ENCODE results near the gene SALL1.

Gene SALL1

DNA sequence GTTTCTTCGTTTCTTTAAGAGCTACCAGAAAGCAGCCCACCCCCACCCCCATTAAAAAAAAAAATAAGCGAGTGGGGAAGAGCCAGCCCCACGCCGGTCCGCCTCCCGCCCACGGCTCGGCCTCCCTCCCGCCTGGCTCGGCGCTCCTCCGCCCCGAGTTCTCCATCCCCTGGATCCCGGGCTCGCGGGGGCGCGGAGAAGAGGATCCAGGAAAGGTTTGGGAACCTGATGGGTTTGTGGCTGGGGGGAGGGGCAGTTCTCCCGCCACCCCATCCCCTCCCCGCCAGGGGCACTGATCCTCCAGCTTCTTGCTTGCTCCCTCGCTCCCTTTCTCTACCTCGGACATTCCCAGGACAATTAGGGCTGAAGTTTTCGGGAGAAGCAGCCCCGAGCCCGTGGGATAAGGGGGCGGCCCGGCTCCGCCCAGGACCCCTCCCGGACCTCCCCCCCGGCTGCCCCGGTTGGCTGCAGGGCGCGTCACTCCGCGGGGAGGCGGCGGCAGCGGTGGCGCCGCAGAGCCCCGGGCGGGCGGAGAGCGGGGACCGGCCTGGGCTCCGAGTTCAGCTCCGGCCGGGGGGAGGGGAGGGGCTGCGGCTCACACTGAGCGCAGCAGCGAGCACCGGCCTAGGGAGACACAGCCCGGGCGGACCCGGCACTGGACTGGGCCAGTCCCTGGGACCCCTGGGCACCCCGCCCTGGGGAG, 1.0 kb upstream of the SALL1 start:
- Histone ChIP-seq H3K27me3 (ENCODE audit: low read depth, low read length) (no peaks in the 10 kb centered on the region), H3K9ac (ENCODE audit: low read length) (no peak overlapping the region), H2AFZ (ENCODE audit: low read depth, low read length) (no peak overlapping the region), H3K9me3 (ENCODE audit: insufficient read depth, low read length) (no peaks in the 10 kb centered on the region), H3K79me2 (ENCODE audit: low read length) (no peaks in the 10 kb centered on the region), H3K36me3 (replicated peaks; ENCODE audit: low read depth, low read length) (no peaks in the 10 kb centered on the region), H3K4me2 (ENCODE audit: low read length) (no peak overlapping the region), H4K20me1 (ENCODE audit: insufficient read depth, low read length) (no peaks in the 10 kb centered on the region), H3K4me1 (ENCODE audit: low read length) (no peaks in the 10 kb centered on the region), H3K4me3 (ENCODE audit: low read length) (no peak overlapping the region), H3K27ac (ENCODE audit: low read length) (no peak overlapping the region)
- TF ChIP-seq EZH2phosphoT487 (IDR thresholded peaks at IDR 0.05; ENCODE audit: low read depth): no peak
- TF ChIP-seq, protein P1, sequence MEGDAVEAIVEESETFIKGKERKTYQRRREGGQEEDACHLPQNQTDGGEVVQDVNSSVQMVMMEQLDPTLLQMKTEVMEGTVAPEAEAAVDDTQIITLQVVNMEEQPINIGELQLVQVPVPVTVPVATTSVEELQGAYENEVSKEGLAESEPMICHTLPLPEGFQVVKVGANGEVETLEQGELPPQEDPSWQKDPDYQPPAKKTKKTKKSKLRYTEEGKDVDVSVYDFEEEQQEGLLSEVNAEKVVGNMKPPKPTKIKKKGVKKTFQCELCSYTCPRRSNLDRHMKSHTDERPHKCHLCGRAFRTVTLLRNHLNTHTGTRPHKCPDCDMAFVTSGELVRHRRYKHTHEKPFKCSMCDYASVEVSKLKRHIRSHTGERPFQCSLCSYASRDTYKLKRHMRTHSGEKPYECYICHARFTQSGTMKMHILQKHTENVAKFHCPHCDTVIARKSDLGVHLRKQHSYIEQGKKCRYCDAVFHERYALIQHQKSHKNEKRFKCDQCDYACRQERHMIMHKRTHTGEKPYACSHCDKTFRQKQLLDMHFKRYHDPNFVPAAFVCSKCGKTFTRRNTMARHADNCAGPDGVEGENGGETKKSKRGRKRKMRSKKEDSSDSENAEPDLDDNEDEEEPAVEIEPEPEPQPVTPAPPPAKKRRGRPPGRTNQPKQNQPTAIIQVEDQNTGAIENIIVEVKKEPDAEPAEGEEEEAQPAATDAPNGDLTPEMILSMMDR (IDR thresholded peaks at IDR 0.05; ENCODE audit: low read depth, low read length): no peak

DNA sequence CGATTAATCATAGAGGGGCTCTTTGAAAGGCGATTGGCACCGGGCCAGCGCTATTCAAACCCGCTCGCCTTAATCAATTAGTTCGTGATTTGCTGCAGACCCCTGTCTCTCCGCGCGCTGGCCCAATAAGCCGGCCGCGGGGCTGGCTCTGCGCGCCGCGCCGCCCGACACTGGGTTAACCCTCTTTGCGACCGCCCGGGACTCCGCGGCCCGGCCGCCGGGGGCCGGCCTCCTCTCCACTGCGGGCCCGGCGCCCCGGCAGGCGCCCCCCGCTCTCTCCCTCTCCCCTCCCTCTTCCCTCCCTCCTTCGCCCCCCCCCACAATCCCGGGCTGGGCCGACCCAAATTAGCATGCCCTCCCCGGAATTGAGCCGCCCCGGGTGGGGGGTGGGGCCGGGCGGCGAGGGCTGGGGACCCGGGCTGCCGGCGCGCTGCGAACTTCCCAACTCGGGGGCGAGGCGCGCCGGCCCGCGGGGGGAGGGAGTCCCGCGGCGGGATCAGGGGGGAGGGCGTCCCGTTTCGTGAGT, 428 bp upstream of the SALL1 start:
- H2AFZ ChIP-seq (ENCODE audit: low read depth, low read length): no peak overlapping the region
- no peak for TF ChIP-seq EZH2phosphoT487 (IDR thresholded peaks at IDR 0.05; ENCODE audit: low read depth)
- TF ChIP-seq, protein P1 (IDR thresholded peaks at IDR 0.05; ENCODE audit: low read depth, low read length): no peak
- no peaks in the 10 kb centered on the region for H4K20me1 ChIP-seq (ENCODE audit: insufficient read depth, low read length)
- no peaks in the 10 kb centered on the region for H3K36me3 ChIP-seq (replicated peaks; ENCODE audit: low read depth, low read length)
- no peak overlapping the region for H3K9ac ChIP-seq (ENCODE audit: low read length)
- no peak overlapping the region for H3K27ac ChIP-seq (ENCODE audit: low read length)
- H3K79me2 ChIP-seq (ENCODE audit: low read length): no peaks in the 10 kb centered on the region
- no peak overlapping the region for H3K4me3 ChIP-seq (ENCODE audit: low read length)
- no peaks in the 10 kb centered on the region for H3K27me3 ChIP-seq (ENCODE audit: low read depth, low read length)
- H3K4me2 ChIP-seq (ENCODE audit: low read length): no peak overlapping the region
- no peaks in the 10 kb centered on the region for H3K9me3 ChIP-seq (ENCODE audit: insufficient read depth, low read length)
- H3K4me1 ChIP-seq (ENCODE audit: low read length): no peaks in the 10 kb centered on the region

DNA sequence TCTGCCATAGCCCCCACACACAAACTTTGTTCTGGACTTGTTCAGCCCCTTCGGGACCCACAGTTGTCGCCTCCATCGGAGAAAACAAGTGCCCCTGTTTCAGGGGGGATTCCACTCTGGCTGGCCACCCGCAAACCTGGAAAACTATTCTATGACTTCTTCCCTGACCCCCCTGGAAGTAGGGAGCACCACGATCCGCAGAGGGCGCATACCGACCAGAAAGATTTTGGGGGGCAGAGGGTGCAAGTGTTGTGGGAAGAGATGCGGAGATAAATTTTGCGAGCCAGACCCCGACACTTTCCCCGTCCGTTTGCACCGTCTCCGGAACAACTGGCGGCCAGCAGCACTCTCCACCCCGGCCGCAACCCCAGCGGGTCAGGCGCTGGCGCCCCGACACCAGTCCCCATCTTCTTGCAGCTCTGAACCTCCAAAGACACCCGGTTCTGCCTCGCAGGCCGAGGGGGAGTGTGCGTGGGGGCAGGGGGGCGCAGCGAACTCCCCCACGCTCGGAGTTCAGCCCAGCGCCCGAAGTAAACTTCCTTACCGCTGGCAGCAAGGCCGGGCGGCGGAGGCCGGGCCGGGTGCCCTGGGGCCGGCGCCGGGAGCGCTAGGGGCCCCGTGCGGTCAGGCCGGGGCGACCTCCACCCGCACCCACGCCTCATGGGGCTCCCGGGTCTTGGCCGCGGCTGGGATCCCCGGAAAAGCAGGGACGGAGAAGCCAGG, 744 bp downstream of the SALL1 start:
- Histone ChIP-seq H2AFZ (ENCODE audit: low read depth, low read length) (no peak overlapping the region), H3K27ac (ENCODE audit: low read length) (no peak overlapping the region), H3K9ac (ENCODE audit: low read length) (no peak overlapping the region), H3K36me3 (replicated peaks; ENCODE audit: low read depth, low read length) (no peaks in the 10 kb centered on the region), H4K20me1 (ENCODE audit: insufficient read depth, low read length) (no peaks in the 10 kb centered on the region), H3K9me3 (ENCODE audit: insufficient read depth, low read length) (no peaks in the 10 kb centered on the region), H3K4me2 (ENCODE audit: low read length) (no peak overlapping the region), H3K79me2 (ENCODE audit: low read length) (no peaks in the 10 kb centered on the region), H3K4me1 (ENCODE audit: low read length) (no peaks in the 10 kb centered on the region), H3K27me3 (ENCODE audit: low read depth, low read length) (no peaks in the 10 kb centered on the region), H3K4me3 (ENCODE audit: low read length) (no peak overlapping the region)
- TF ChIP-seq EZH2phosphoT487 (IDR thresholded peaks at IDR 0.05; ENCODE audit: low read depth): no peak
- TF ChIP-seq, protein P1 (IDR thresholded peaks at IDR 0.05; ENCODE audit: low read depth, low read length): no peak

DNA sequence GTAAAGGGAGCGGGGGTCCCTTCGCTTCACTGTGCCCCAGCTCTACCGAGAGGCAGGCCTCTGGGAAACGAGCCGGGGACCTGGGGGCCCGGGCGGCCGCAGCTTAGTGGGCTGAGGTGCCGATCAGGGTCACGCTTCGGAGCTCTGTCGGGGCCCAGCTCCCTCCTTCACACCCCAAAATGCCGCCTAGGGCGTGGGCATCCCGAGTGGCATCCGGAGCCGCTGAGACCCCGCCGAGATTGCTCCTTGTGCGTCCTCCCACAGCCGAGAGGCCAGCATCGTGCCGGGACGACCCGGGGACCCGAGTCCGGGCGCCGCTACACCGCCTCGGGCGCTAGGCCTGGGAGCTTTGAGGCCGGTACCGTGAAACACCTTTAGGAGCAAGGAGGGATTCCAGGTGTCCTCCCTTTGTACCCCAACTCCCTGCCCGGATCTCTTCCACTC, 1.3 kb downstream of the SALL1 start:
- Histone ChIP-seq H3K36me3 (replicated peaks; ENCODE audit: low read depth, low read length) (no peaks in the 10 kb centered on the region), H3K4me3 (ENCODE audit: low read length) (no peak overlapping the region), H3K27ac (ENCODE audit: low read length) (no peak overlapping the region), H3K9ac (ENCODE audit: low read length) (no peak overlapping the region), H2AFZ (ENCODE audit: low read depth, low read length) (no peak overlapping the region), H4K20me1 (ENCODE audit: insufficient read depth, low read length) (no peaks in the 10 kb centered on the region), H3K4me2 (ENCODE audit: low read length) (no peak overlapping the region), H3K9me3 (ENCODE audit: insufficient read depth, low read length) (no peaks in the 10 kb centered on the region), H3K79me2 (ENCODE audit: low read length) (no peaks in the 10 kb centered on the region), H3K27me3 (ENCODE audit: low read depth, low read length) (no peaks in the 10 kb centered on the region), H3K4me1 (ENCODE audit: low read length) (no peaks in the 10 kb centered on the region)
- TF ChIP-seq EZH2phosphoT487 (IDR thresholded peaks at IDR 0.05; ENCODE audit: low read depth): no peak
- TF ChIP-seq, protein P1 (IDR thresholded peaks at IDR 0.05; ENCODE audit: low read depth, low read length): no peak

Measured in OCI-LY3 (cell line).